NK-92 treated with Interleukin-12 subunit alpha and Interleukin-12 subunit beta, amount 100 ng/mL, for 24 hours (cell line): ENCODE data around the gene ZNF555.
"Not testable (repeated sequence)": the region's sequence is repeated elsewhere in the genome, so short reads cannot be mapped to it uniquely, and the experiment has no call there.

Source experiments
- DNase-seq: peaks from one replicate; lab custom pipeline; 2025; lab: John Stamatoyannopoulos, UW

Gene ZNF555

GRCh38 chr19:2867025-2867991 is 26.0 kb downstream of the ZNF555 start, which contains the start of gene ZNF556:
Gene ZNF556 (plus strand): TSS chr19:2867335. CDS start chr19:2867422, 87 bp downstream.
- DNase-seq, result no peak

- DNase-seq, result no peak
Measured at GRCh38 chr19:2869618-2870017, 28.3 kb downstream of the ZNF555 start.

- DNase-seq, result not testable (repeated sequence)
Measured at GRCh38 chr19:2872175-2872574, 30.9 kb downstream of the ZNF555 start.

GRCh38 chr19:2877398-2878331 is 36.4 kb downstream of the ZNF555 start:
- no peak for DNase-seq

GRCh38 chr19:2883686-2884439 is 42.6 kb downstream of the ZNF555 start:
- no peak for DNase-seq

- no peak for DNase-seq
Measured at GRCh38 chr19:2885736-2886135, 44.5 kb downstream of the ZNF555 start.

- DNase-seq, result no peak
Measured at GRCh38 chr19:2887391-2887914, 46.2 kb downstream of the ZNF555 start.

- no peak for DNase-seq
Measured at GRCh38 chr19:2888731-2889224, 47.5 kb downstream of the ZNF555 start.

GRCh38 chr19:2890531-2890930 is 49.3 kb downstream of the ZNF555 start:
- not testable (repeated sequence) for DNase-seq

GRCh38 chr19:2896694-2897093 is 55.4 kb downstream of the ZNF555 start:
- no peak for DNase-seq

- DNase-seq, result peak; percentile 98
Measured at GRCh38 chr19:2900296-2901252, 59.3 kb downstream of the ZNF555 start, which contains the start of gene ZNF57. Gene ZNF57 (plus strand): TSS chr19:2900928. CDS start chr19:2901046, 118 bp downstream.

- no peak for DNase-seq
Measured at GRCh38 chr19:2902590-2903218, 61.4 kb downstream of the ZNF555 start.

- not testable (repeated sequence) for DNase-seq
Measured at GRCh38 chr19:2903326-2903725, 62.1 kb downstream of the ZNF555 start.

GRCh38 chr19:2905918-2906519 is 64.7 kb downstream of the ZNF555 start:
- no peak for DNase-seq

- DNase-seq, result no peak
Measured at GRCh38 chr19:2906631-2907195, 65.4 kb downstream of the ZNF555 start.
